Esophagus muscularis mucosa (tissue), 4 donors: ENCODE measurements around the gene TAS2R40. TPM values are rescaled to one million over a fixed set of nuclear protein-coding genes. Genes with fewer than 3 reads are reported as not detected.

Experiments used
- DNase-seq: peaks from one replicate; pipeline ENCODE4 v3.0.0-alpha.2; 2017; ENCODE audit errors: extremely low spot score
- H3K27ac ChIP-seq, 4 donors: fragments of 200-600 bp; sonication (generic); replicated peaks in 1 of 4; 1 replicate in 3 of 4; 2 replicates in 1 of 4; pipeline ENCODE4 v1.5.1; 2016 to 2019; ENCODE audit warnings: mild to moderate bottlenecking in 1 of 4
- H3K27me3 ChIP-seq, 4 donors: fragments of 200-600 bp; sonication (generic); one replicate each; pipeline versions ENCODE4 v1.5.1 to v1.6.0; 2016 to 2019
- H3K36me3 ChIP-seq, 4 donors: fragments of 200-600 bp; sonication (generic); one replicate each; pipeline ENCODE4 v1.5.1; 2016 to 2019
- H3K4me1 ChIP-seq, 4 donors: fragments of 200-600 bp; sonication (generic); one replicate each; pipeline ENCODE4 v1.5.1; 2016 to 2019
- H3K4me3 ChIP-seq, 4 donors: fragments of 200-600 bp; sonication (generic); 1 replicate in 2 of 4; 2 replicates in 2 of 4; pipeline ENCODE4 v1.5.1; 2016 to 2019; ENCODE audit warnings: mild to moderate bottlenecking in 4 of 4, moderate library complexity in 1 of 4
- H3K9me3 ChIP-seq, 4 donors: fragments of 200-600 bp; sonication (generic); 1 replicate in 3 of 4; 2 replicates in 1 of 4; pipeline ENCODE4 v1.5.1; 2016 to 2019
- EP300 ChIP-seq: sonication (generic); formaldehyde crosslinking; IDR thresholded peaks from one replicate; pipeline ENCODE4 v1.6.1; 2017; ENCODE audit warnings: antibody characterized with exemption
- POLR2A ChIP-seq: fragments of 450-650 bp; IDR thresholded peaks from one replicate; pipeline ENCODE4 v1.6.1; 2017; ENCODE audit warnings: antibody characterized with exemption, moderate library complexity, mild to moderate bottlenecking, low read depth
- POLR2AphosphoS5 ChIP-seq, 2 donors: sonication (generic); formaldehyde crosslinking; IDR thresholded peaks; one replicate each; pipeline ENCODE4 v1.6.1; 2017; ENCODE audit warnings: antibody characterized with exemption in 2 of 2
- WGBS: methylation state at CpG from one replicate; pipeline ENCODE4 v1.1.5; 2018; 5-methylcytosine and 5-hydroxymethylcytosine counted together
- intact Hi-C: fragments of 100-400 bp; cut with DNase I; formaldehyde crosslinking; loops from one replicate; pipeline ENCODE4 v1.15.1; 2023
- small RNA-seq, 3 donors: library from RNA; depleted of rRNA; stranded (forward); fragments of <200 nt; gene quantifications; one replicate each; pipeline ENCODE3, GENCODE V24; 2016
- total RNA-seq, 4 donors: library from RNA; depleted of rRNA; stranded (reverse); fragments of >200 nt; gene quantifications; one replicate each; pipeline versions ENCODE4 v1.1.0 to v1.2.1, GENCODE V29; 2016
- TF ChIP-seq, protein P1 (sequence below), 3 experiments: fragments of 200-600 bp in 2 of 3; fragments of 450-650 bp in 1 of 3; sonication (generic) in 2 of 3; IDR thresholded peaks; one replicate each; pipeline ENCODE4 v1.5.1; 2017 to 2019; ENCODE audit warnings: antibody characterized with exemption in 3 of 3, mild to moderate bottlenecking in 2 of 3, moderate library complexity in 1 of 3

Gene TAS2R40
- total RNA-seq, 4 donors from 2014 or later: not detected

DNA sequence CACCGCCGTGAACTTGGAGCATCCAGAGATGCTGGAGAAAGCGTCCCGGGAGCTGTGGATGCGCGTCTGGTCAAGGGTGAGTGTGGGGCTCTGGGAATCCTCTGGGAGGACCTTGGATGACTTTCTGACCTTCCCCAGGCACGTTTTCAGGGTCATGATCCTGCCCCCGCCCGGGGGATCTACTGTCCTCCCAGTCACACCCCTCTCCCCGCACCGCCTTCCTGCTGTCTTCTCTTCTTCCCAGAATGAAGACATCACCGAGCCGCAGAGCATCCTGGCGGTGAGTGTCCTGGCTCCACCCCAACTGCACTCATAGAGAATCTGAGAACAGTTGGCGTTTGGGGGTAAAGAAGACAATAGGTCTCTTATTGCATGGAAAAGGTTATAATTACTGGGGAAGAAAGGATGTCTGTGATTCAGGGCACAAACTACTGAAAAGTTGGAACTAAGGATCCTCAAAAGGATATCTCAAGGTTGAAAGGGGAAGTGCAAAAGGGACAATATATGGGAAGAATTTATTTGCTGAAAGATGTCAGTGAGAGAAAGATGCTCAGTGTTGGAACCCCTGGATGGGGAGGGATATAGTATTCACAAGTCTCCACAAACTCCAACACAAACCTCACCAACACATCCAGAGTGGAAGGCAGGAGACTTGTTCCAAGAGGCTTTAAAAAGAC lies 43.3 kb downstream of the TAS2R40 start:
- no peak for DNase-seq
- H3K27me3 ChIP-seq: no peaks in the 10 kb centered on the region
- H3K4me3 ChIP-seq: peak overlapping the region in 2 of 4 donors; percentile 68 to 72
- WGBS: 81% methylated on average over 15 of the region's 15 CpGs
- TF ChIP-seq EP300 (no peak), POLR2A (no peak), POLR2AphosphoS5 (IDR thresholded peaks at IDR 0.05) (no peak)
- TF ChIP-seq, protein P1, sequence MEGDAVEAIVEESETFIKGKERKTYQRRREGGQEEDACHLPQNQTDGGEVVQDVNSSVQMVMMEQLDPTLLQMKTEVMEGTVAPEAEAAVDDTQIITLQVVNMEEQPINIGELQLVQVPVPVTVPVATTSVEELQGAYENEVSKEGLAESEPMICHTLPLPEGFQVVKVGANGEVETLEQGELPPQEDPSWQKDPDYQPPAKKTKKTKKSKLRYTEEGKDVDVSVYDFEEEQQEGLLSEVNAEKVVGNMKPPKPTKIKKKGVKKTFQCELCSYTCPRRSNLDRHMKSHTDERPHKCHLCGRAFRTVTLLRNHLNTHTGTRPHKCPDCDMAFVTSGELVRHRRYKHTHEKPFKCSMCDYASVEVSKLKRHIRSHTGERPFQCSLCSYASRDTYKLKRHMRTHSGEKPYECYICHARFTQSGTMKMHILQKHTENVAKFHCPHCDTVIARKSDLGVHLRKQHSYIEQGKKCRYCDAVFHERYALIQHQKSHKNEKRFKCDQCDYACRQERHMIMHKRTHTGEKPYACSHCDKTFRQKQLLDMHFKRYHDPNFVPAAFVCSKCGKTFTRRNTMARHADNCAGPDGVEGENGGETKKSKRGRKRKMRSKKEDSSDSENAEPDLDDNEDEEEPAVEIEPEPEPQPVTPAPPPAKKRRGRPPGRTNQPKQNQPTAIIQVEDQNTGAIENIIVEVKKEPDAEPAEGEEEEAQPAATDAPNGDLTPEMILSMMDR (IDR thresholded peaks at IDR 0.05): no peak
- peak overlapping the region; percentile 82 to 86 (median 84) for H3K27ac ChIP-seq
- H3K4me1 ChIP-seq: peaks cover 19 to 38% (median 25%) of the 10 kb centered on the region in 4 donors
- peaks cover 18 to 42% (median 33%) of the 10 kb centered on the region in 4 donors for H3K36me3 ChIP-seq
- no peaks in the 10 kb centered on the region for H3K9me3 ChIP-seq
- intact Hi-C loops: no loop called here

DNA sequence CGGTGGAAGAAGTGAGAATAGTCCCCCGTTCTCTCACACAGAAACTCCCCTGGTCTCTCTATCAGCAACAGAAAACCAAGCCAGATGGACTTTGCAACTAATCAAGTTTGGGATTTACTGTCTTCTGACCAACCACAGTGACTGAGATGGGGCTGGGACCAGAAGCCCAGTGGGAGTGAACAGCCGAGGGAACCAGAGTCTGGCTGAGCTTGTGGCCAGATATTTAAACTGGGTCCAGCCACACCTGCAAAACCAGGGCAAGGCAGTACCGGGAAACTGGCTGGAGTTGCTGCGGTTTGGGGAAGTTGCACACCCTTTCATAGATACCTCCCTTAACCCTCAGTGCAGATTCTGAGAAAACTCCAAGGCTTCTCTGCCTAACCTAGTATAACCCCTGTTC lies 47.4 kb downstream of the TAS2R40 start:
- Histone ChIP-seq H3K4me1 (peaks cover 13 to 22% (median 16%) of the 10 kb centered on the region in 4 donors), H3K27ac (no peak overlapping the region), H3K4me3 (no peak overlapping the region), H3K9me3 (no peaks in the 10 kb centered on the region), H3K27me3 (no peaks in the 10 kb centered on the region), H3K36me3 (peaks cover 18 to 47% (median 34%) of the 10 kb centered on the region in 4 donors)
- WGBS: 85% methylated on average over 5 of the region's 5 CpGs
- intact Hi-C loops: no loop called here
- no peak for TF ChIP-seq POLR2A
- no peak for DNase-seq

DNA sequence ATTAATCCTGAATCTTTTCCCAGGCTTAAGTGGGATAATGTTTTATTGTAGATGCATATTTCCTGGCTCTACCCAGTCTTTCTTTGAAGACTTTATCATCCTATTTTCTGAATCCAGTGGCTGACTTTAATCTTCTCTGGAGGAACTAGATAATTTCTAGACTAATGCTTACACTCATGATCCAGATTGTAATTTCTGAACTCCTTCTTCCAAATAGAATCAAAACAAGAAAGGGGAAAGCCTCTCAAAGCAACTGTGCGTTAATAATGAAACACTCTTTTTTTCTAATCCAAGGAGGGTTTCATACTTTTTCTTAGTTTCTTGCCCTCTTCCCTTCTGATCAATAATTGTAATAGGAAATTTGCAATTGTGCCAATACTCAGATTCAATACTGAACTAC lies 49.4 kb downstream of the TAS2R40 start:
- Histone ChIP-seq H3K27ac (no peak overlapping the region), H3K36me3 (peaks cover 18 to 42% (median 34%) of the 10 kb centered on the region in 4 donors), H3K9me3 (no peaks in the 10 kb centered on the region), H3K4me3 (no peak overlapping the region), H3K27me3 (no peaks in the 10 kb centered on the region), H3K4me1 (peaks cover 0 to 2% (median 0%) of the 10 kb centered on the region in 4 donors)
- WGBS: 95% methylated on average over 1 of the region's 1 CpG
- no peak for DNase-seq
- TF ChIP-seq EP300: no peak
- TF ChIP-seq POLR2A: no peak
- no peak for TF ChIP-seq POLR2AphosphoS5 (IDR thresholded peaks at IDR 0.05)
- TF ChIP-seq, protein P1 (IDR thresholded peaks at IDR 0.05): no peak
- intact Hi-C loops: no loop called here

Small RNAs within 50 kb of the gene (small RNA-seq; reads per million reads assigned to genes)
- 0 reads per million in 3 donors for gene AC073342.3

Other genes with a start within 250 kb of the TAS2R40 start
- gene OR9A2, start 194.9 kb upstream of the TAS2R40 start, total RNA-seq: not detected
- not detected for gene OR6V1, start 169.7 kb upstream of the TAS2R40 start, total RNA-seq
- gene PIP, start 90.0 kb upstream of the TAS2R40 start, total RNA-seq: not detected
- gene TAS2R39, start 38.6 kb upstream of the TAS2R40 start, total RNA-seq: not detected
- gene GSTK1, start 41.4 kb downstream of the TAS2R40 start, total RNA-seq: 100 to 1,000 TPM in 3 of 4 donors, 10 to 100 TPM in 1; 91.8 to 123 (median 110) TPM
- 1 to 10 TPM in 1 of 4 donors, not detected in 3; 1.0 TPM for gene TMEM139, start 62.9 kb downstream of the TAS2R40 start, total RNA-seq
- gene CASP2, start 66.3 kb downstream of the TAS2R40 start, total RNA-seq: 10 to 100 TPM in 1 of 4 donors, 1 to 10 TPM in 3; 7.1 to 11.7 (median 9.0) TPM
- gene CLCN1, start 94.1 kb downstream of the TAS2R40 start, total RNA-seq: not detected
- 1 to 10 TPM in 3 of 4 donors, under 1 TPM in 1; 0.42 to 2.0 (median 1.3) TPM for gene FAM131B, start 140.7 kb downstream of the TAS2R40 start, total RNA-seq
- 100 to 1,000 TPM; 186 to 469 (median 245) TPM for gene ZYX, start 159.3 kb downstream of the TAS2R40 start, total RNA-seq
- gene EPHA1, start 186.8 kb downstream of the TAS2R40 start, total RNA-seq: under 1 TPM in 2 of 4 donors, not detected in 2; 0.17 to 0.23 TPM
- under 1 TPM in 1 of 4 donors, not detected in 3; 0.34 TPM for gene TAS2R60, start 221.4 kb downstream of the TAS2R40 start, total RNA-seq